HG02973 (cell line): ENCODE results near the gene ZBTB16.

ENCODE experiments used
- ATAC-seq: cut with Tn5 transposase; IDR thresholded peaks from one replicate; pipeline ENCODE4 v1.9.1; 2021; ENCODE audit warnings: moderate library complexity; ENCODE audit not compliant: unreplicated experiment

Gene ZBTB16

GRCh38 chr11:114180301-114181055 is 121.0 kb downstream of the ZBTB16 start:
- no peak for ATAC-seq

- ATAC-seq: no peak
Observed at GRCh38 chr11:114181195-114181594, 121.7 kb downstream of the ZBTB16 start.

- no peak for ATAC-seq
Observed at GRCh38 chr11:114181752-114182151, 122.2 kb downstream of the ZBTB16 start.

- no peak for ATAC-seq
Observed at GRCh38 chr11:114182471-114183043, 123.0 kb downstream of the ZBTB16 start.

DNA sequence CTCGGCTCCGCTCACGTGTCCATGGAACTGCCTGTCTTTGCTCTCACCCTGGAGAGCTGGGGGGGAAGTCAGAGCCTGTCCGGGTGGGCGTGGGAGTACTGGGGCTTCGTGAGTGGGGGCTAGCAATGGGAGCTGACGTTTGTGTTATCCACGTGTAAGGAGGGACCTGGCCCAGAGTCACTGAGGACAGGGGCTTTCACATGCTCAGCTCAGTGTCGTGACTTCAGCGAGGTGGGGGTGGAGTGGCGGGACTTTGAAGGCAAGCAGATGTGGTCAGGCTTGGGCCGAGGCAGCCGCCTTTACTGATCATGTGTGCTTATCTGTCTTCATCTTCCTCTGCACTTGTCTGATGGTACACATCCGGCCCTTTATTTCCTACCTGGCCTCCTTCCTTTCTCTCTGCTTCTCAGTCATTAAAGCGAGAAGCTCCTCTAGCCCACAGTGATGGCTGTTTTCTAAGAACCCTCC is 123.6 kb downstream of the ZBTB16 start:
- no peak for ATAC-seq

DNA sequence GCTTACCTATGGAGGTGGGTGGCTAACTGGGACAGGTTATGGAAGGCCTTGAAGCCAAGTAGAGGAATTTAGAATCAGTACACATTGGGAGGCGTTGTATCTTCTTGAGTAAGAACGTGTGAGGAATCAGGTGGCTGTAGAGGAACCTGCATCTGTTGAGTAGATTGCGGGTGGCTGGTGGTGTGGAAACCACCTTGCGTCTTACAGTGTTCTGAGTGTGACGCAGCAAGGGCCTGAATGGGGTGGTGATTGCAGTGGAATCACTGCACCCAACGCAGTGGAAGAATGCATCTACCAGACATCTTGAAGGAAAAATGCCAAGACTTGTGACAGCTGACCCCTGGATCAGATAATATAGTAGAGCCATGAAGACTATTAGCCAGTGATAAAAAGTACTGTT is 125.9 kb downstream of the ZBTB16 start:
- no peak for ATAC-seq

DNA sequence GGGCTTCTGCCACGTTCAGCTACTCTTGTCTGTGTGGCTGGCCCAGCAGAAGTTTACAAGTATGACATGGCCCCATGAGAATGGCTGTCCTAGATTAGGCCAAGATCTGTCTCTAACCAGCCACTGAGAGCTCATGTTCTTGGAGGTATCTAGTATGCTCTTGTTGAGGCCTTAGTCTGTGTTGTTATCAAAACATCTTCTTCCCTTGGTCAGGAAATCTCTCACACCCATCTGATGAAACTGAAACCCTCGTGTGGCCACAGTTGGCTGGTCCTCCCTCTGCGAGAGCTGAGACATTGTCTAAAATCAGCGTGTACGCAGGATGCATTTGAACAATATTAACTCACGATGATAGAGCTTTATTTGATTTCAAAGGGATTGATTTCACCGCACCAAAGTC is 127.7 kb downstream of the ZBTB16 start:
- no peak for ATAC-seq

DNA sequence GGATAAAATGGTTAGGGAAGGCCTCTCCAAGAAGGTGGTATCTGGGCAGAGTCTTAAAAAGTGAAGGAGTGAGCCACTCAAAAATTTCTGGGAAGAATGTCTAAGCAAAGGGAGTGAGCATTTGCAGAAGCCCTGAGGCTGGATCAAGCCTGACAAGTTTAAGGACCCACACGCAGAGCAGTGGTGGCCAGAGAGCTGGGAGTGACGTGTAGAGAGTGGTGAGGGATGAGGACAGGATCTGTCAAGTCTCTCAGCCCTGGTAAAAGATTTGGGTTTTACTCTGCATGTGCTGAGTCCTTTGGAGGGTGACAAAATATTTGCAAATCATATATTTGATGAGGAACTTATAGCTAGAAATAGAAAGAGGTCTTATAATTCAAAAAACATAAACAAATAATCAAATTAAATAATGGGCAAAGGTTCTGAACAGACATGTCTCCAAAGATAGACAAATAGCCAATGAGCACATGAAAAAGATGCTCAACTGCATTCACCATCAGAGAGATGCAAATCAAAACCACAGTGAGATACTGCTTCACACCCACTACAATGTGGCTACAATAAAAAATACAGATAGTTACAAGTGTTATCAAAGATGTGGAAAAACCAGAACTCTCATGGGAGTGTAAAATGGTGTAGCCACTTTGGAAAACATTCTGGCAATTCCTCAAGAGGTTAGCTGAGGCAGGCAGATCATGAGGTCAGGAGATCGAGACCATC is 129.5 kb downstream of the ZBTB16 start:
- ATAC-seq: no peak

DNA sequence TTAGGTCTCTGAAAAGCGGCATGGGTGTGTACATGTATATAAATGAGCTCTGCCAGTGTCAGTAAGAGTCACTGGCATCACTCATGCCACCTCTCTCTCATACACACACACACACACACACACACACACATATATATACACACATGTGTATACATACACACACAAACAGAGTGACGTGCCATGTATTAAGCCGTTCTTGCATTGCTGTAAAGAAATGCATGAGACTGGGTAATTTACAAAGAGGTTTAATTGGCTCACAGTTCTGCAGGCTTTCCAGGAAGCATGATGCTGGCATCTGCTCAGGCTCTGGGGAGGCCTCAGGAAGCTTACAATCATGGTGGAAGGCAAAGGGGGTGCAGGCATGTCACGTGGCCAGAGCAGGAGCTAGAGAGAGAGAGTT is 131.1 kb downstream of the ZBTB16 start:
- no peak for ATAC-seq

DNA sequence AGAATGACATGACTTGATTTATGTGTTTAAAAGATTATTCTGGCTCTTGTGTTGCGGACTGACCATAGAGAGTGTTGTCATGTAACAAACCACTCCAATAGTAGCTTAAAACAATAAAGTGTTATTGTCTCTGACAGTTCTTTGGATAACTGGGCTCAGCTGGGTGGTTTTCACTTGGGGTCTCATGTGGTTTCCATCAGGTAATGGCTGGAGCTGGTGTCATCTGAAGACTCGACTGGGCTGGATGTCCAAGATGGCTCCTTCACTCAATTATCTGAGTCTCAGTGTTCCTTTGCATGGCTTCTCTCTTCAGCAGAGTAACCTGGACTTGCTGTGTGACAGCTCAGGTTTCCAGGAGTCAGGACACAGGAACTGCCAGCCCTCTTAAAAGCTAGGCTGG is 132.4 kb downstream of the ZBTB16 start:
- no peak for ATAC-seq

DNA sequence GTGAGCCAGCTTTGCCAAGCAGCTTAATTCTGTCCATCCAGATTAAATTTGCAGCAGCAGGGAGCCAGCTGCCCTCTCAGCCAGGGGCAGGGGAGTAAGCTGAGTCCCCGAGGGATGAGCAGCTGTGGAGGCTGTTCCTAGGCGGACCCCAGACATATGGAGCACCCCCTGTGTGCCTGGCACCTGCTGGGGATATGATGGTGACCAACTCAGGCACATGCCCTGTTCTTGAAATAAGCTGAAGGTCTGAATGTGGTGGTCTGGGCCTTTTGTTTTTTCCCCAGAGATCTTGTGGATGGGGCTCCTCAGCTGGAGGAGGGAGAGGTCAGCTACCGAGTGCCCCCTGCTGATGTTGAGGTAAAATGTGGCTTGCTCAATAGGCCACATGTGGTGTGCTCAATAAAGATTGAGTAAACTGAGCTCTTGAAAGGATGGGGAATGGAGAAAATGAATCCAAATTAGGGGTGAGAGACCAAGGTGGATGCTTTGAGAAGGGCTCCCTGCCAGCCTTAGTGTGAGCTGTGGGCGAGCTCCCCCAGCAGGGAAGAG is 133.4 kb downstream of the ZBTB16 start:
- no peak for ATAC-seq

- no peak for ATAC-seq
Observed at GRCh38 chr11:114193730-114194679, 134.5 kb downstream of the ZBTB16 start.

DNA sequence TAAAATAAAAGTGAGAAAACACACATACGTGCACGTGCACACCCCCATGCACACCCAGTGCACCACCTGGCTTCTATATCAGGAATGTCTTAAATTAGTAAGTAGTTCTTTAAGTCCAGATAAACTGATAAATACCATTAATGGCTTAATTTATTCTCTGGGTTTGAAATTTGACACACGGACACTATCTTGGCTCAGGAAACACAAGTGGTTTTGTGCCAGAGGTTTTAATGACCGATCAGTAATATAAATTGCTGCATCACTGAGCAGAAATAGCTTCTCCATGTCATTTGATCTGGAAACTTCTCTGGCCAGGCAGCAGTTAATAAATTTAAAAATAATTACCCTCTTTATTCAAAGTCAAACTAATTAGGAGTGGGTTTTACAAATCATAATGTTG is 135.2 kb downstream of the ZBTB16 start:
- ATAC-seq: no peak

GRCh38 chr11:114195151-114195550 is 135.6 kb downstream of the ZBTB16 start:
- no peak for ATAC-seq

DNA sequence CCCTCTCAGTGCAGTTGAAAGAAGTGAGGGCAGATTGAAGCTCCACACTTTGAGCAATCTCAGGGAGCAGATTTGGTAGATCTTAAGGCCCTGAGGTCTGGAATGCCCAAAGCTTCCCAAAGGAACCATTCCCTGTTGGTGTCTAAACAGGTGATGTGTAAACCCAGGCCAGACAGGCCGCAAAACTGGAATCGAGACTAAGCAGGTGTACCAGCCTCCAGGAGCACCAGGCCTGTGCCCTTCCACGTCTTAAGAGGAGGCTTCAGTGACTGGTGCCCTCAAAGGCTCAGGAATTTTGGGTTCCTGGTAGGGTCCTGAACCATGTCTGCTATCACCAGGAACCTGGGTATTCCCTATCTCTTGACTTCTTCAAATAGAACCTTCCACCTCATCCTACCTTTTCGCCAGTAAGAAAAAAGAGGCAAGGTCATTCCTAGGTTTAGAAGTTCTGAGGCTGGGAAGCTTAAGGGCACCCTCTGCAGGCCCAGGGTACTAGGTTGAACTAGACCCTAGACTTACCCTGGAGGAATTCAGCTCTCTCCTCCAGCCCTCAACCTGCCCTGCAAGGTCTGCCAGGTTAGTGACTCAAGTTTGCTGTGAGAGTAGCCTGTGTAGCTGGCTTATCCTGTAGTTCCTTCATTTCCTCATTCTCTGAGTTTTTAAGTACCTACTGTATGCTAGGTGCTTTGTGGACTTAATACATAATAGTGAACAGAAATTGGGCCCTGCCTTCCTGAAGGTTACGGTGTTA is 136.6 kb downstream of the ZBTB16 start:
- no peak for ATAC-seq

- no peak for ATAC-seq
Observed at GRCh38 chr11:114196997-114197703, 137.6 kb downstream of the ZBTB16 start.

DNA sequence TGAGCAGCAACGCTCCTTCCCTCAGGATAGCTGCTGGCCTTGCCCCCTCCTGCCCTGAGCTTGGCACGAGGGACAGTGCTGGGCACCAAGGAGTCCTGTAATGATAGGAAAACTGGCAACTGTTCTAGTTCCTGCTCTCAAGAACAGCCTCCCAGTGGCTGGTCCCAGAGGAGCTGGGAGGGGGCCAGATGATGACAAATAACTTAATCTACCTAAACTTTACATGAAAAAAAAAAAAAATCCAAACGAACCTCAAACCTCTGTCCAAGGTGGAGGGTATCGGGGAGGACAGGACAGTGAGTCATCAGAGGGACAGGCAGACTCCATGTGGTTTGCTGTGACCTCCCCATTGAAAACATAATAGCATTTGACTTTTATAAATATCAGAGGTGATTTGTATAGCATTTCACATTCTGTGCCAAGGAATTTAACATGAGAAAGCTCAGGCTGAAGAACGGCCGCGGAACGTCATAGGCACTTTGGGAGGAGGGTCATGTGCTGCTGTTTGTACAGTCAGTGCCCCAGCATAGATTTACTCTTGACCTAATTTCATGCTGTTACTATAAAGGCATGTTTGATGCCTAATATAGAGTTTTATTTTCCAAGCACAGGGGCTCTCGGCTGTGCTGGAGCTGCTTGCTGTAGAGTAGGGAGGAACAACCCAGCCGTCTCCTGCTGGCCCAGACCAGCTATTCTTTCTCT is 138.4 kb downstream of the ZBTB16 start:
- no peak for ATAC-seq

DNA sequence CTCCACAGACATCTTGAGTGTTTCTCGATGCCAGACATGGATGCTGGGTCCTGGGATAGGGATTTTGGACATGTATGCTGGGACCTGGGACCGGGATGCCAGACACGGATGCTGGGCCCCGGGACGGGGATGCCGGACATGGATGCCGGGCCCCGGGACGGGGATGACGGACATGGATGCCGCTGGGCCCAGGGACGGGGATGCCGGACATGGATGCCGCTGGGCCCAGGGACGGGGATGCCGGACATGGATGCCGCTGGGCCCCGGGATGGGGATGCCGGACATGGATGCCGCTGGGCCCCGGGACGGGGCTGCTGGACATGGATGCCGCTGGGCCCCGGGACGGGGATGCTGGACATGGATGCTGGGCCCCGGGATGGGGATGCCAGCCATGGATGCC is 139.5 kb downstream of the ZBTB16 start:
- ATAC-seq: no peak
